Endodermal cell (in vitro differentiated cells): Measurements from ENCODE around the gene LHPP. TPM values are rescaled to one million over a fixed set of nuclear protein-coding genes. Genes with fewer than 3 reads are reported as not detected.

Experiments
- DNase-seq: peaks from one replicate; pipeline ENCODE4 v3.0.0-alpha.2; 2017
- H3K27ac ChIP-seq: 2 replicates; pipeline ENCODE4 v1.5.1; 2013; ENCODE audit warnings: mild to moderate bottlenecking, low read depth, low read length, moderate library complexity
- H3K27me3 ChIP-seq: 2 replicates; pipeline ENCODE4 v1.6.1; 2013; ENCODE audit warnings: mild to moderate bottlenecking, low read length, moderate library complexity; ENCODE audit not compliant: insufficient read depth, control insufficient read depth, poor library complexity, severe bottlenecking
- H3K36me3 ChIP-seq: 2 replicates; pipeline ENCODE4 v1.7.0; 2013; ENCODE audit warnings: mild to moderate bottlenecking, low read length, moderate library complexity; ENCODE audit not compliant: control insufficient read depth, insufficient read depth
- H3K4me1 ChIP-seq: one replicate; pipeline ENCODE4 v1.7.0; 2013; ENCODE audit warnings: low read length; ENCODE audit not compliant: control insufficient read depth, insufficient read depth
- H3K4me3 ChIP-seq: 2 replicates; pipeline ENCODE4 v1.5.1; 2013; ENCODE audit warnings: mild to moderate bottlenecking, low read length, moderate library complexity
- H3K9ac ChIP-seq: 2 replicates; pipeline ENCODE4 v1.6.1; 2013; ENCODE audit warnings: mild to moderate bottlenecking, low read length, moderate library complexity; ENCODE audit not compliant: poor library complexity, severe bottlenecking; ENCODE audit errors: extremely low read depth
- H3K9me3 ChIP-seq: 2 replicates; pipeline ENCODE4 v1.6.1; 2013; ENCODE audit warnings: mild to moderate bottlenecking, low read length, moderate library complexity; ENCODE audit not compliant: control insufficient read depth
- H3K27ac Mint-ChIP-seq: 2 replicates; pipeline ENCODE4 v1.8.0; 2020; ENCODE audit warnings: mixed read lengths
- H3K27me3 Mint-ChIP-seq: 2 replicates; pipeline ENCODE4 v1.8.0; 2021; ENCODE audit warnings: mild to moderate bottlenecking, mixed read lengths; ENCODE audit not compliant: insufficient read depth
- H3K36me3 Mint-ChIP-seq: 2 replicates; pipeline ENCODE4 v1.8.0; 2020; ENCODE audit warnings: low read depth, mixed read lengths
- H3K4me1 Mint-ChIP-seq: 2 replicates; pipeline ENCODE4 v1.8.0; 2020; ENCODE audit warnings: mixed read lengths
- H3K4me3 Mint-ChIP-seq: 2 replicates; pipeline ENCODE4 v1.8.0; 2020; ENCODE audit warnings: mild to moderate bottlenecking, moderate library complexity, mixed read lengths
- H3K9me3 Mint-ChIP-seq: 2 replicates; pipeline ENCODE4 v1.8.0; 2020; ENCODE audit warnings: mild to moderate bottlenecking, mixed read lengths
- WGBS, 2 experiments: methylation state at CpG; one replicate each; pipeline versions ENCODE4 v1.1.5 to v1.1.7; 2013; ENCODE audit warnings: missing lambda C conversion rate in 2 of 2, mixed read lengths in 1 of 2; ENCODE audit not compliant: insufficient coverage in 1 of 2, insufficient read length in 1 of 2; 5-methylcytosine and 5-hydroxymethylcytosine counted together
- total RNA-seq, 2 donors: library from RNA; stranded (reverse); fragmentation: NEBNext Ultra II Directional in 1 of 2; extraction: Animal tissue kit (Norgen Biotek cat#: 25700) in 1 of 2; gene quantifications; 2 replicates in 1 of 2; 3 replicates in 1 of 2; pipeline ENCODE4 v1.2.1, GENCODE V29; 2021
- TF ChIP-seq, protein P1 (sequence below): fragments of 200-600 bp; sonication (generic); conservative IDR thresholded peaks from 2 replicates; pipeline ENCODE4 v1.5.0; 2021; ENCODE audit warnings: antibody characterized with exemption, mild to moderate bottlenecking

The LHPP gene
- total RNA-seq, 2 donors from 2014 or later = 23.3 to 24.8 TPM

DNA sequence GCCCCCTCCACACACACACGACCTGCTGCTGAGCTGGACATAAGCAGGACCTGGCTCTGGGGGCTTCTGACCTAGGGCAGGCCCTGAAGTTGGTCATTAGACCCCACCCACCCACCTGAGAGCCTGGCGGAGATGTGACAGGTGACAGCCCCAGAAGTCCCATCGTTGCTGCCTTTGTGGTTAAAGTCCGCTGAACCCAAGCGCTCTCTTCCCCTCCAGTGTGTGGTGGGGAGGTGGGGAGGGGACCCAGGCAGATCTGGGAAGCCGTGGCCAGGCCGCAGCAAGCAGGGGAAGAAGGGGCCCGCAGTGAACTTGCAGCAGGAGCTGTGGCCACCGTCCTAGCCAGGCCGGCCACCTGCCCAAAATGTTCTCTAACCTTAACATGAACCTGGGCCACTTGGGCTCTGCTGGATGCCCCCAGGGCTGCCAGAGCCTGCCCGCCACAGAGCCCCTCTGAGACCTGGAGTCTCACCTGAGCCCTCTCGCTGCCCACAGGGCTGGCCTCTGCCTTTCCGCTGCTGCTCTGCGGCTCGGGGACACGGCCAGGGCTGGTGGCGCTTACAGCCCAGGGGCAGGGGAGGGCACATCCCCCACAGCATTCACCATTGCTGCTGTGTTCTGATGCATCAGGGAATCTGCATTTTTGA lies 65.1 kb downstream of the LHPP start:
- Histone ChIP-seq H3K4me3 (no peak overlapping the region), H3K9ac (no peak overlapping the region), H3K9me3 (no peaks in the 10 kb centered on the region), H3K27ac (no peak overlapping the region), H3K4me1 (no peaks in the 10 kb centered on the region), H3K36me3 (no peaks in the 10 kb centered on the region), H3K27me3 (no peaks in the 10 kb centered on the region)
- H3K4me3 Mint-ChIP-seq = no peak overlapping the region
- no peaks in the 10 kb centered on the region for H3K9me3 Mint-ChIP-seq
- WGBS, 2 experiments = 87 to 93% methylated on average over 9 to 16 of the region's 17 CpGs
- DNase-seq = no peak
- no peak overlapping the region for H3K27ac Mint-ChIP-seq
- no peaks in the 10 kb centered on the region for H3K27me3 Mint-ChIP-seq
- H3K4me1 Mint-ChIP-seq = no peaks in the 10 kb centered on the region
- TF ChIP-seq, protein P1, sequence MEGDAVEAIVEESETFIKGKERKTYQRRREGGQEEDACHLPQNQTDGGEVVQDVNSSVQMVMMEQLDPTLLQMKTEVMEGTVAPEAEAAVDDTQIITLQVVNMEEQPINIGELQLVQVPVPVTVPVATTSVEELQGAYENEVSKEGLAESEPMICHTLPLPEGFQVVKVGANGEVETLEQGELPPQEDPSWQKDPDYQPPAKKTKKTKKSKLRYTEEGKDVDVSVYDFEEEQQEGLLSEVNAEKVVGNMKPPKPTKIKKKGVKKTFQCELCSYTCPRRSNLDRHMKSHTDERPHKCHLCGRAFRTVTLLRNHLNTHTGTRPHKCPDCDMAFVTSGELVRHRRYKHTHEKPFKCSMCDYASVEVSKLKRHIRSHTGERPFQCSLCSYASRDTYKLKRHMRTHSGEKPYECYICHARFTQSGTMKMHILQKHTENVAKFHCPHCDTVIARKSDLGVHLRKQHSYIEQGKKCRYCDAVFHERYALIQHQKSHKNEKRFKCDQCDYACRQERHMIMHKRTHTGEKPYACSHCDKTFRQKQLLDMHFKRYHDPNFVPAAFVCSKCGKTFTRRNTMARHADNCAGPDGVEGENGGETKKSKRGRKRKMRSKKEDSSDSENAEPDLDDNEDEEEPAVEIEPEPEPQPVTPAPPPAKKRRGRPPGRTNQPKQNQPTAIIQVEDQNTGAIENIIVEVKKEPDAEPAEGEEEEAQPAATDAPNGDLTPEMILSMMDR = no peak
- no peaks in the 10 kb centered on the region for H3K36me3 Mint-ChIP-seq

DNA sequence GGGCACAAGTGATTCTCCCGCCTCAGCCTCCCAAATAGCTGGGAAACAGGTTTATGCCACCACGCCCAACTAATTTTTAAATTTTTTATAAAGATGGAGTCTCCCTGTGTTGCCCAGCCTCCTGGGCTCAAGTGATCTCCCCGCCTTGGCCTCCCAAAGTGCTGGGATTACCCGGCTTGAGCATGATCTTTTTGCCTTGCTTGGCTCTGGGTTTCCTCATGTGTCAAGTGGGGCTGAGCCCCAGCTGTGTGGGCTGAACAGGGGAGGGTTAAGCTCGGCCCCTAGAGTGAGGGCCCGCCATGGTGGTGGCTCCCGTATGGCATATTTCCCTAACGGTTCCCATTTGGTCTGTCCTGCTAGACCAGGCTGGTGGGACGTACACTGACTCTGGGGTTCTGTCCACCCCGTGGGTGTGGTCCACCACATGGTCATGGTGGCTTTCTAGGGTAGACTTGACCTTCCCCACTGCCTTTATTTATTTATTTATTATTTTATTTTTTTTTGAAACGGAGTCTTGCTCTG lies 66.3 kb downstream of the LHPP start:
- no peaks in the 10 kb centered on the region for H3K36me3 Mint-ChIP-seq
- H3K4me1 ChIP-seq = no peaks in the 10 kb centered on the region
- no peaks in the 10 kb centered on the region for H3K9me3 ChIP-seq
- WGBS, 2 experiments = 88 to 100% methylated on average over 4 to 11 of the region's 11 CpGs
- no peak overlapping the region for H3K9ac ChIP-seq
- no peak overlapping the region for H3K27ac Mint-ChIP-seq
- no peaks in the 10 kb centered on the region for H3K9me3 Mint-ChIP-seq
- H3K36me3 ChIP-seq = no peaks in the 10 kb centered on the region
- no peaks in the 10 kb centered on the region for H3K27me3 ChIP-seq
- H3K27me3 Mint-ChIP-seq = no peaks in the 10 kb centered on the region
- TF ChIP-seq, protein P1 = no peak
- DNase-seq = no peak
- H3K4me3 ChIP-seq = no peak overlapping the region
- no peak overlapping the region for H3K27ac ChIP-seq
- no peaks in the 10 kb centered on the region for H3K4me1 Mint-ChIP-seq
- H3K4me3 Mint-ChIP-seq = no peak overlapping the region

DNA sequence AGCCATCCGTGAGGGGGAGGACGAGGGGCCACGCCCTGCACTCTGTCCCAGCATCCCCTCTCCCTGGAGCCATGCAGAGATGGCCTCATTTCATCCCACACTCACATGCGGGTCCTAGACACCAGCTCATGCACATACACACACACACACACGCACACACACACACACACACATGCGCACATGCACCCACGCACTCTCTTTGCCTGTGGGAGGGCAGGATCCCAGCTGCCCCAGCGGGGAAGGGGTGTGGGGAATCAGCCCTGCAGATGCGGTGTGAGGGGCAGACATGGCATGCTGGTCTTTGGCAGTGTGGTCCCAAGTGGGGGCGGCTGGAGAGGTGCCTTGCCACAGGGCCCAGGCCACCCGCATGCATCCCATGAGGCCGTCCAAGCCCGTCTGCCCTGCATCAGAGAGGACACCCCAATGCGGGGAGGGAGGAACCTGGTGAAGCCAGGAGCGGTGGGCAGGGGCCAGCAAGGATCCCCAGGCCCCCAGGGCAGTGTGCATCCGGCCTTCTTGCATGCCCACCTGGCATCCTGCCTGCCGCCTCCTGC lies 68.1 kb downstream of the LHPP start:
- 71 to 72% methylated on average over 8 to 17 of the region's 17 CpGs for WGBS, 2 experiments
- no peak overlapping the region for H3K9ac ChIP-seq
- H3K4me1 ChIP-seq = no peaks in the 10 kb centered on the region
- TF ChIP-seq, protein P1 = no peak
- no peaks in the 10 kb centered on the region for H3K36me3 ChIP-seq
- DNase-seq = no peak
- H3K27ac ChIP-seq = no peak overlapping the region
- Mint-ChIP-seq H3K4me3 (no peak overlapping the region), H3K4me1 (no peaks in the 10 kb centered on the region), H3K36me3 (no peaks in the 10 kb centered on the region), H3K27me3 (no peaks in the 10 kb centered on the region), H3K9me3 (no peaks in the 10 kb centered on the region), H3K27ac (no peak overlapping the region)
- no peak overlapping the region for H3K4me3 ChIP-seq
- no peaks in the 10 kb centered on the region for H3K27me3 ChIP-seq
- no peaks in the 10 kb centered on the region for H3K9me3 ChIP-seq
